PC-9 (cell line): ENCODE results near the gene KPNA6. TPM values are rescaled to one million over a fixed set of nuclear protein-coding genes. Genes with fewer than 3 reads are reported as not detected.

ENCODE experiments used
- BruUV-seq: library from RNA; stranded (reverse); fragments of 400-500 nt; replicated peaks from 2 replicates; lab custom pipeline; 2021; lab: Mats Ljungman, UMichigan
- CTCF ChIA-PET: fragments of 300-600 bp; sonication (Branson Sonifier 250); formaldehyde crosslinking; loops from one replicate; lab custom pipeline; 2022; ENCODE audit warnings: antibody characterized with exemption; lab: Charles Lee
- POLR2A ChIA-PET: fragments of 300-600 bp; sonication (Branson Sonifier 250); formaldehyde crosslinking; loops from one replicate; lab custom pipeline; 2022; ENCODE audit warnings: antibody characterized with exemption; ENCODE audit not compliant: unreplicated experiment; lab: Charles Lee
- DNase-seq, 2 experiments: peaks; one replicate each; pipeline versions ENCODE4 v3.0.0 to v3.0.0-alpha.2; 2015 to 2022; ENCODE audit warnings: mixed read lengths in 1 of 2
- H2AFZ ChIP-seq: fragments of 200-600 bp; sonication (generic); 2 replicates; pipeline ENCODE4 v1.8.1; 2017; ENCODE audit warnings: antibody characterized with exemption
- H3F3A ChIP-seq: fragments of 200-600 bp; sonication (generic); 2 replicates; pipeline ENCODE4 v1.8.1; 2017; ENCODE audit warnings: antibody characterized with exemption, mild to moderate bottlenecking, low read depth; ENCODE audit not compliant: insufficient read depth
- H3K27ac ChIP-seq: fragments of 200-600 bp; sonication (generic); 2 replicates; pipeline ENCODE4 v1.6.1; 2016; ENCODE audit warnings: mixed run types
- H3K27me3 ChIP-seq: fragments of 200-600 bp; sonication (generic); 2 replicates; pipeline ENCODE4 v1.6.1; 2016; ENCODE audit warnings: low read depth, mixed run types; ENCODE audit not compliant: insufficient read depth
- H3K36me3 ChIP-seq: fragments of 200-600 bp; sonication (generic); 2 replicates; pipeline ENCODE4 v1.6.1; 2016; ENCODE audit warnings: low read depth, mixed run types
- H3K4me1 ChIP-seq: fragments of 200-600 bp; sonication (generic); replicated peaks from 2 replicates; pipeline ENCODE4 v1.6.1; 2016; ENCODE audit warnings: mixed run types; ENCODE audit not compliant: insufficient read depth
- H3K4me2 ChIP-seq: fragments of 200-600 bp; sonication (generic); 2 replicates; pipeline ENCODE4 v1.6.1; 2017; ENCODE audit warnings: mixed run types
- H3K4me3 ChIP-seq: fragments of 200-600 bp; sonication (generic); 2 replicates; pipeline ENCODE4 v1.6.1; 2016; ENCODE audit warnings: mixed run types
- H3K79me2 ChIP-seq: fragments of 200-600 bp; sonication (generic); 2 replicates; pipeline ENCODE4 v1.6.1; 2017; ENCODE audit warnings: low read depth, mixed run types
- H3K9me2 ChIP-seq: fragments of 200-600 bp; sonication (generic); 2 replicates; pipeline ENCODE4 v1.8.1; 2017; ENCODE audit warnings: mild to moderate bottlenecking; ENCODE audit not compliant: insufficient read depth
- H3K9me3 ChIP-seq: fragments of 200-600 bp; sonication (generic); 2 replicates; pipeline ENCODE4 v1.8.1; 2016; ENCODE audit warnings: low read depth; ENCODE audit not compliant: insufficient read depth
- H4K20me1 ChIP-seq: fragments of 200-600 bp; sonication (generic); 2 replicates; pipeline ENCODE4 v1.8.1; 2017; ENCODE audit not compliant: insufficient read depth
- CTCF ChIP-seq: fragments of 200-600 bp; sonication (generic); conservative IDR thresholded peaks from 2 replicates; pipeline ENCODE4 v1.6.1; 2017; ENCODE audit warnings: mixed run types, antibody characterized with exemption, mild to moderate bottlenecking, moderate library complexity
- EZH2 ChIP-seq: fragments of 200-600 bp; sonication (generic); IDR thresholded peaks from 2 replicates; pipeline ENCODE4 v1.8.0; 2017; ENCODE audit warnings: antibody characterized with exemption, low read depth
- intact Hi-C: fragments of 100-400 bp; cut with micrococcal nuclease; formaldehyde crosslinking; loops from one replicate; pipeline ENCODE4 v1.10.0; 2022; ENCODE audit not compliant: unreplicated experiment
- total RNA-seq: library from RNA; stranded (reverse); gene quantifications from 2 replicates; pipeline ENCODE4 v1.2.3, GENCODE V29; 2021

Gene KPNA6
- total RNA-seq, 1 experiment from 2014 or later: 89.9 TPM

- H3K27me3 ChIP-seq: no peaks in the 10 kb centered on the region
- CTCF ChIA-PET: interaction anchor here (1.0 kb wide), 1 partner anchor 122 kb away, joined by 3 read pairs; no protein-coding TSS in a partner anchor
- no peaks in the 10 kb centered on the region for H3K9me2 ChIP-seq
- no TSS peak for BruUV-seq
- no peaks in the 10 kb centered on the region for H3K79me2 ChIP-seq
- DNase-seq: no peak
- H3K4me3 ChIP-seq: no peak overlapping the region
- no peak overlapping the region for H3K27ac ChIP-seq
- H3F3A ChIP-seq: peaks cover 56% of the 10 kb centered on the region
- 0 out of 2 replicates have a peak, but pooled peaks cover under 1% of the 10 kb centered on the region for H3K4me1 ChIP-seq
- H3K4me2 ChIP-seq: peak overlapping the region; percentile 80; the same call in 1 of the 2 replicates
- H3K36me3 ChIP-seq: peaks cover 11% of the 10 kb centered on the region; the same call in 1 of the 2 replicates
- no peak for TF ChIP-seq EZH2
- no peak for TF ChIP-seq CTCF
- H4K20me1 ChIP-seq: peaks cover 2% of the 10 kb centered on the region
- intact Hi-C loops: no loop called here
- POLR2A ChIA-PET: interaction anchor here (0.6 to 0.8 kb wide), 2 partner anchors 20 to 1447 kb away, joined by 4 to 11 read pairs; partner anchors contain the start of gene TXLNA
- no peaks in the 10 kb centered on the region for H3K9me3 ChIP-seq
- H2AFZ ChIP-seq: no peak overlapping the region
Observed at GRCh38 chr1:32199717-32200072, 91.8 kb downstream of the KPNA6 start.

GRCh38 chr1:32200226-32201010 is 92.6 kb downstream of the KPNA6 start, which contains the start of gene CCDC28B:
Gene CCDC28B, plus strand, starts transcription at chr1:32200595. Its CDS starts 1,341 bp downstream, at chr1:32201936.
- H2AFZ ChIP-seq: peak within 1 kb of the TSS; percentile 63; the same call in 1 of the 2 replicates
- H3K4me1 ChIP-seq: 0 out of 2 replicates have a peak, but pooled peaks cover 6% of the 10 kb centered on the region
- no peak for TF ChIP-seq CTCF
- TF ChIP-seq EZH2: no peak
- peak in 1 of 2 experiments; percentile 41 for DNase-seq
- no peak within 1 kb of the TSS for H3K27ac ChIP-seq
- H3K79me2 ChIP-seq: no peaks in the 10 kb centered on the region
- BruUV-seq: no TSS peak
- POLR2A ChIA-PET: interaction anchor here (0.6 to 0.7 kb wide), 3 partner anchors 136 to 1448 kb away, joined by 3 to 4 read pairs (median 3); partner anchors contain the start of gene MARCKSL1
- H3K9me2 ChIP-seq: no peaks in the 10 kb centered on the region
- CTCF ChIA-PET: interaction anchor here (0.5 to 1.0 kb wide), 2 partner anchors 62 to 121 kb away, joined by 3 to 4 read pairs; no protein-coding TSS in a partner anchor
- intact Hi-C loops: no loop called here
- no peaks in the 10 kb centered on the region for H3K27me3 ChIP-seq
- H3K9me3 ChIP-seq: no peaks in the 10 kb centered on the region
- H3K36me3 ChIP-seq: peaks cover 11% of the 10 kb centered on the region; the same call in 1 of the 2 replicates
- H3K4me2 ChIP-seq: peak within 1 kb of the TSS; percentile 80
- peaks cover 2% of the 10 kb centered on the region for H4K20me1 ChIP-seq
- peak within 1 kb of the TSS; percentile 51; the same call in 1 of the 2 replicates for H3K4me3 ChIP-seq
- H3F3A ChIP-seq: peaks cover 57% of the 10 kb centered on the region
